OCI-LY7 (cell line): ENCODE data around the gene GPN1. TPM values are rescaled to one million over a fixed set of nuclear protein-coding genes. Genes with fewer than 3 reads are reported as not detected.

Experiments used
- BruUV-seq: library from RNA; stranded (reverse); fragments of 400-500 nt; replicated peaks from 2 replicates; lab custom pipeline; 2021; lab: Mats Ljungman, UMichigan
- CTCF ChIA-PET: fragments of 300-600 bp; sonication (Branson Sonifier 250); formaldehyde crosslinking; loops from one replicate; lab custom pipeline; 2022; ENCODE audit warnings: antibody characterized with exemption; ENCODE audit not compliant: unreplicated experiment; lab: Charles Lee
- POLR2A ChIA-PET: fragments of 300-600 bp; sonication (Branson Sonifier 250); formaldehyde crosslinking; loops from one replicate; lab custom pipeline; 2022; ENCODE audit warnings: antibody characterized with exemption; lab: Charles Lee
- DNase-seq: peaks from one replicate; pipeline ENCODE4 v3.0.0-alpha.2; 2015; ENCODE audit warnings: low spot score
- H2AFZ ChIP-seq: fragments of 200-600 bp; sonication (generic), shearing (Covaris generic); 2 replicates; pipeline ENCODE4 v1.6.1; 2014; ENCODE audit warnings: mild to moderate bottlenecking, antibody characterized with exemption, low read length, moderate library complexity
- H3K27ac ChIP-seq: fragments of 200-600 bp; sonication (generic); 2 replicates; pipeline ENCODE4 v1.5.1; 2014; ENCODE audit warnings: mixed run types, low read depth, mild to moderate bottlenecking, moderate library complexity, low read length, inconsistent platforms; ENCODE audit not compliant: poor library complexity, severe bottlenecking
- H3K36me3 ChIP-seq: fragments of 200-600 bp; sonication (generic); 2 replicates; pipeline ENCODE4 v1.6.1; 2014; ENCODE audit warnings: mild to moderate bottlenecking, antibody characterized with exemption, low read length, moderate library complexity, mixed read lengths; ENCODE audit not compliant: insufficient read depth
- H3K4me1 ChIP-seq: fragments of 200-600 bp; sonication (generic); 2 replicates; pipeline ENCODE4 v1.5.1; 2014; ENCODE audit warnings: mild to moderate bottlenecking, low read length; ENCODE audit not compliant: insufficient read depth, poor library complexity, severe bottlenecking
- H3K4me2 ChIP-seq: fragments of 200-600 bp; sonication (generic); 2 replicates; pipeline ENCODE4 v1.6.1; 2014; ENCODE audit warnings: mild to moderate bottlenecking, low read length
- H3K4me3 ChIP-seq: fragments of 200-600 bp; sonication (generic); 2 replicates; pipeline ENCODE4 v1.5.1; 2014; ENCODE audit warnings: mild to moderate bottlenecking, low read depth, low read length; ENCODE audit not compliant: poor library complexity, severe bottlenecking
- H3K79me2 ChIP-seq: fragments of 200-600 bp; sonication (generic); 2 replicates; pipeline ENCODE4 v1.6.1; 2016; ENCODE audit warnings: low read depth, mild to moderate bottlenecking, low read length, moderate library complexity, mixed read lengths; ENCODE audit not compliant: insufficient read depth
- H3K9me2 ChIP-seq: fragments of 200-600 bp; sonication (generic); 2 replicates; pipeline ENCODE4 v1.6.1; 2016; ENCODE audit warnings: mild to moderate bottlenecking, low read length, mixed read lengths; ENCODE audit not compliant: insufficient read depth
- H3K9me3 ChIP-seq: fragments of 200-600 bp; sonication (generic); 2 replicates; pipeline ENCODE4 v1.6.1; 2014; ENCODE audit warnings: mild to moderate bottlenecking, mixed run types, low read length, mixed read lengths
- H4K20me1 ChIP-seq: fragments of 200-600 bp; sonication (generic); 2 replicates; pipeline ENCODE4 v1.6.1; 2014; ENCODE audit warnings: mild to moderate bottlenecking, antibody characterized with exemption, low read length, moderate library complexity, mixed read lengths; ENCODE audit not compliant: insufficient read depth
- CTCF ChIP-seq: fragments of 200-600 bp; sonication (generic); conservative IDR thresholded peaks from 2 replicates; pipeline ENCODE4 v1.5.1; 2014; ENCODE audit warnings: mild to moderate bottlenecking, antibody characterized with exemption, low read length, moderate library complexity, mixed read lengths
- EZH2phosphoT487 ChIP-seq: fragments of 200-600 bp; sonication (generic); IDR thresholded peaks from 2 replicates; pipeline ENCODE4 v1.6.1; 2018; ENCODE audit warnings: low read depth, borderline replicate concordance, mild to moderate bottlenecking, mixed run types, antibody characterized with exemption, low read length, moderate library complexity, mixed read lengths
- intact Hi-C: fragments of 100-400 bp; cut with micrococcal nuclease; formaldehyde crosslinking; loops from one replicate; pipeline ENCODE4 v1.10.0; 2022; ENCODE audit not compliant: unreplicated experiment
- total RNA-seq, 2 experiments: library from RNA; depleted of rRNA in 1 of 2; stranded (reverse); fragments of >200 nt in 1 of 2; shearing (Covaris generic) in 1 of 2; gene quantifications; 2 replicates each; pipeline ENCODE4 v1.2.3, GENCODE V29; 2014 to 2022

GPN1 gene
- total RNA-seq, 2 experiments from 2014 or later = 31.1 to 36.6 TPM

GRCh38 chr2:27687232-27687631, 58.4 kb downstream of the GPN1 start:
- Histone ChIP-seq H3K79me2 (no peaks in the 10 kb centered on the region), H3K9me3 (no peaks in the 10 kb centered on the region), H3K27ac (no peak overlapping the region), H2AFZ (no peak overlapping the region), H3K9me2 (no peaks in the 10 kb centered on the region), H4K20me1 (no peaks in the 10 kb centered on the region), H3K4me2 (no peak overlapping the region), H3K36me3 (peaks cover 66% of the 10 kb centered on the region), H3K4me3 (no peak overlapping the region), H3K4me1 (no peaks in the 10 kb centered on the region)
- POLR2A ChIA-PET = no interaction called here
- DNase-seq = no peak
- CTCF ChIA-PET = no interaction called here
- TF ChIP-seq EZH2phosphoT487 = no peak
- no TSS peak for BruUV-seq
- intact Hi-C loops = no loop called here

- Histone ChIP-seq H3K36me3 (peaks cover 58% of the 10 kb centered on the region), H3K9me3 (no peaks in the 10 kb centered on the region), H3K27ac (no peak overlapping the region), H3K4me3 (no peak overlapping the region), H3K9me2 (no peaks in the 10 kb centered on the region), H3K79me2 (no peaks in the 10 kb centered on the region), H4K20me1 (no peaks in the 10 kb centered on the region), H3K4me1 (no peaks in the 10 kb centered on the region), H2AFZ (no peak overlapping the region), H3K4me2 (no peak overlapping the region)
- DNase-seq = no peak
- no peak for TF ChIP-seq CTCF
- no peak for TF ChIP-seq EZH2phosphoT487
- intact Hi-C loops = no loop called here
- ChIA-PET CTCF (no interaction called here), POLR2A (interaction anchor here (0.6 to 0.7 kb wide), 2 partner anchors 14 to 737 kb away, joined by 3 to 7 read pairs; no protein-coding TSS in a partner anchor)
- BruUV-seq = no TSS peak
Observed at GRCh38 chr2:27689424-27689823, 60.6 kb downstream of the GPN1 start.

DNA sequence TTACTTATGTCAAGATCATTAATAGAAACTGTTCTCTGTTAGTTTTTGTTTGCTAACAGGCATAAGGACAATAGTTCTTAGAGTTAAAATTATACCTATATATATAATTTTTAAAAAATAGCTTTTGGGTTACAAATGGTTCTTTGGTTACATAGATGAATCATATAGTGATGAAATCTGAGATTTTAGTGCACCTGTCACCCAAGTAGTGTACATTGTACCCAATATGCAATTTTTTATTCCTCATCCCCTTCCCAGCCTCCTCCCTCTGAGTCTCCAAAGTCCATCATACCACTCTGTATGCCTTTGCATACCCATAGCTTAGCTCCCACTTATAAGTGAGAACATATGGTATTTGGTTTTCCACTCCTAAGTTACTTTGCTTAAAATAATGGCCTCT, 61.2 kb downstream of the GPN1 start:
- CTCF ChIA-PET = no interaction called here
- BruUV-seq = no TSS peak
- no peak overlapping the region for H3K4me2 ChIP-seq
- H3K79me2 ChIP-seq = no peaks in the 10 kb centered on the region
- no peaks in the 10 kb centered on the region for H3K9me3 ChIP-seq
- peaks cover 57% of the 10 kb centered on the region for H3K36me3 ChIP-seq
- H3K4me1 ChIP-seq = no peaks in the 10 kb centered on the region
- TF ChIP-seq EZH2phosphoT487 (no peak), CTCF (no peak)
- H3K9me2 ChIP-seq = no peaks in the 10 kb centered on the region
- H2AFZ ChIP-seq = no peak overlapping the region
- H3K27ac ChIP-seq = no peak overlapping the region
- no peak for DNase-seq
- intact Hi-C loops = no loop called here
- no peaks in the 10 kb centered on the region for H4K20me1 ChIP-seq
- no peak overlapping the region for H3K4me3 ChIP-seq
- POLR2A ChIA-PET = interaction anchor here (0.6 to 1.6 kb wide), 4 partner anchors 9 to 736 kb away, joined by 3 to 7 read pairs (median 4); no protein-coding TSS in a partner anchor
